ENCODE results near the gene ANKRD7.

GRCh38 chr7:118182593-118183427 is 41.7 kb upstream of the ANKRD7 start:
- TF ChIP-seq, protein P1, sequence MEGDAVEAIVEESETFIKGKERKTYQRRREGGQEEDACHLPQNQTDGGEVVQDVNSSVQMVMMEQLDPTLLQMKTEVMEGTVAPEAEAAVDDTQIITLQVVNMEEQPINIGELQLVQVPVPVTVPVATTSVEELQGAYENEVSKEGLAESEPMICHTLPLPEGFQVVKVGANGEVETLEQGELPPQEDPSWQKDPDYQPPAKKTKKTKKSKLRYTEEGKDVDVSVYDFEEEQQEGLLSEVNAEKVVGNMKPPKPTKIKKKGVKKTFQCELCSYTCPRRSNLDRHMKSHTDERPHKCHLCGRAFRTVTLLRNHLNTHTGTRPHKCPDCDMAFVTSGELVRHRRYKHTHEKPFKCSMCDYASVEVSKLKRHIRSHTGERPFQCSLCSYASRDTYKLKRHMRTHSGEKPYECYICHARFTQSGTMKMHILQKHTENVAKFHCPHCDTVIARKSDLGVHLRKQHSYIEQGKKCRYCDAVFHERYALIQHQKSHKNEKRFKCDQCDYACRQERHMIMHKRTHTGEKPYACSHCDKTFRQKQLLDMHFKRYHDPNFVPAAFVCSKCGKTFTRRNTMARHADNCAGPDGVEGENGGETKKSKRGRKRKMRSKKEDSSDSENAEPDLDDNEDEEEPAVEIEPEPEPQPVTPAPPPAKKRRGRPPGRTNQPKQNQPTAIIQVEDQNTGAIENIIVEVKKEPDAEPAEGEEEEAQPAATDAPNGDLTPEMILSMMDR (conservative IDR thresholded peaks at IDR 0.05; ENCODE audit: low read length), result no peak
- no peak for TF ChIP-seq EZH2phosphoT487 (IDR thresholded peaks at IDR 0.05; ENCODE audit: borderline replicate concordance)

Data from Loucy (cell line).